Anterior cingulate cortex (tissue), 58 donors: ENCODE results near the gene YPEL1.

Experiments
- DNase-seq, 58 donors: peaks; one replicate each; lab custom pipeline; 2025; lab: John Stamatoyannopoulos, UW

The YPEL1 gene

DNA sequence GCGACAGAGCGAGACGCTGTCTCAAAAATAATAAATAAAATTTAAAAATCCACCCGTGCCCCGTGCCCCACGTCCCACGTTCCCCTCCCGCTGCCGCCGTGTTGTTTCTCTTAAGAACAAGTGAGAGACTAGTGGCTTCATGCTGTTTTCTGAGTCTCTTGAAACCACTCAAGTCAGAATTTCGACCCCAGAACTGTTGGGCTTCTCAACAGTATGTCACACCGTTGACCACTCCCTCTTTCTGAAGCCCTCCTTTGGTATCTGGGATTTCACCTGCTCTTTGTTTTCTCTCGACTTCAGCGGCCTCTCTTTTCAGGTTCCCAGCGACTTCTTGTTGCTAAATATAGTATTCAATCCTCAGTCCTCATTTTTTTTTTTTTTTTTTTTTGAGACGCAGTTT, 68.8 kb downstream of the YPEL1 start:
- no peak for DNase-seq

- no peak for DNase-seq
Observed at GRCh38 chr22:21665047-21665851, 70.3 kb downstream of the YPEL1 start.

DNA sequence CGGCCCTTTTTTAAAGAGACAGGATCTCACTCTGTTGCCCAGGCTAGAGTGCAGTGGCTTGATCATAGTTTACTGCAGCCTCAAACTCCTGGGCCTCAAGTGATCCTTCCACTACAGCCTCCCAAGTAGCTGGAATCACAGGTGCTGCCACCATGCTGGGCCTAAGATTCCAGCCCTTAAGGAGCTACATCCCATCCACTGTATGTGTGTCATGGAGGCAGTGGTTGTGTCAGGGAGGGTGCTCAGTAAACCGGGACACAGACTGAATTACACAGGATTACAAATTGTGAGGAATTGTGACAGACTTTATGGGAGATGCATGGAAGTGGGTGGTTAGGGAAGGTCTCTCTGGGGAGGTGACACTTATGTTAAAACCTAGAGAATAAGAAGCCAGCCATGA, 71.9 kb downstream of the YPEL1 start:
- DNase-seq: no peak

DNA sequence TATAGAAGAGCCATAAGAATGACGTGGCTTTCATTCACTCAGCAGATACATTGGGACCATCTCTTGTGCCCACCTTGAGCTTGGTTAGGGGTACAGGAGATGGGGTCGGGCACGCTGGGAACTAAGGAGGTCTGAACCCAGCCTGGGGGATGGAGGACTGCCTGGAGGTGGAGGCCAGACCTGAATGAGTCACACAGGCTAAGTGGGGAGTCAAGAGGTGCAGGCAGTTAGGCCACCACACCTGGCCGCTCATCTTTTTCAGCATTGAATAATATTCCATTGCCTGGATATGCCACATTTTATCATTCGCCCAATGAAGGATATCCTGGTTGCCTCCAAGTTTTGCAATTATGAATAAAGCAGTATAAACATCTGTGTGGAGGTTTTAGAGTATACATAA, 73.6 kb downstream of the YPEL1 start:
- no peak for DNase-seq

DNA sequence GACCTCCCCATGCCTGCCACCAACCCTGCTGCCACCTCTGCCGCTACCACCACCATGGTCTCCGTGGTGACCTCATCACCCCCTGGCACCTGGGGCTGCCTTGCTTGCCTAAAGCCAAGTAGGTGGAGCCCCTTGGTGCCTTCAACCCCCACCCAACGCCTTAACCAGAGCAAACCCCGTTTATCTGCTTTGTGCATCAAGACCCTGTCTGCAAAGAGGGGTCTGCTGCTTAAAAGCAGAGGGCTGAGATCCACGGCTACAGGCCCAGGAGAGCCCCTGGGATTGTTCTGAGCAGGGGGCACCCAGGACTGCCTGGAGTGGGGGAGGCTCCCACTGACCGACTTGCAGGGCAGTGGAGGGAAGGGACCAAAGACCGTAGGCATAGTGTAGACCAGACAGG, 74.7 kb downstream of the YPEL1 start:
- DNase-seq: no peak

GRCh38 chr22:21659864-21660525, 75.6 kb downstream of the YPEL1 start:
- no peak for DNase-seq

- peak in 18 of 58 donors; percentile 6 to 51 (median 18) for DNase-seq
Observed at GRCh38 chr22:21657360-21658032, 78.1 kb downstream of the YPEL1 start.

GRCh38 chr22:21657020-21657359, 78.6 kb downstream of the YPEL1 start:
- DNase-seq: no peak

GRCh38 chr22:21652547-21653545, 82.7 kb downstream of the YPEL1 start:
- no peak for DNase-seq

- peak; percentile 15 to 89 (median 70) for DNase-seq
Observed at GRCh38 chr22:21652010-21652546, 83.5 kb downstream of the YPEL1 start.

GRCh38 chr22:21651521-21652009, 84.0 kb downstream of the YPEL1 start:
- DNase-seq: peak in 1 of 58 donors; percentile 12

- DNase-seq: no peak
Observed at GRCh38 chr22:21650823-21651520, 84.6 kb downstream of the YPEL1 start.

DNA sequence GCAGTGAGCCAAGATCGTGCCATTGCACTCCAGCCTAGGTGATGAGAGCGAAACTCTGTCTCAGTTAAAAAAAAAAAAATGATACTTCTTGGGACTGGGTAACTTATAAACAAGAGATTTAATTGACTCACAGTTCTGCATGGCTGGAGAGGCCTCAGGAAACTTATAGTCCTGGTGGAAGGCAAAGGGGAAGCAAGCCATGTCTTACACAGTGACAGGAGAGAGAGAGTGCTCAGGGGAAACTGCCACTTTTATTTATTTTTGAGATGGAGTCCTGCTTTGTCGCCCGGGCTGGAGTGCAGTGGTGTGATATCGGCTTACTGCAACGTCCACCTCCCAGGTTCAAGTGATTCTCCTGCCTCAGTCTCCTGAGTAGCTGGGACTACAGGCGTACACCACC, 85.3 kb downstream of the YPEL1 start:
- DNase-seq: no peak
